GM21528 (cell line): Measurements from ENCODE around the gene RFX7.

Source experiments
- ATAC-seq: cut with Tn5 transposase; IDR thresholded peaks from one replicate; pipeline ENCODE4 v1.9.1; 2021; ENCODE audit warnings: mild to moderate bottlenecking, moderate library complexity; ENCODE audit not compliant: unreplicated experiment, low FRiP score

Gene RFX7

GRCh38 chr15:56244811-56245576, 1.3 kb upstream of the RFX7 start:
- ATAC-seq: no peak

GRCh38 chr15:56244038-56244810, 545 bp upstream of the RFX7 start:
- ATAC-seq: no peak

GRCh38 chr15:56242576-56243162, 1.0 kb downstream of the RFX7 start:
- no peak for ATAC-seq

GRCh38 chr15:56241374-56242105, 2.1 kb downstream of the RFX7 start:
- ATAC-seq: no peak

- ATAC-seq: no peak
Observed at GRCh38 chr15:56240390-56240789, 3.3 kb downstream of the RFX7 start.

- no peak for ATAC-seq
Observed at GRCh38 chr15:56236197-56236596, 7.5 kb downstream of the RFX7 start.

- ATAC-seq: no peak
Observed at GRCh38 chr15:56234804-56235203, 8.9 kb downstream of the RFX7 start.

GRCh38 chr15:56233549-56233948, 10.1 kb downstream of the RFX7 start:
- no peak for ATAC-seq

- no peak for ATAC-seq
Observed at GRCh38 chr15:56232058-56232457, 11.6 kb downstream of the RFX7 start.

GRCh38 chr15:56228854-56229253, 14.8 kb downstream of the RFX7 start:
- ATAC-seq: no peak

GRCh38 chr15:56228352-56228751, 15.3 kb downstream of the RFX7 start:
- no peak for ATAC-seq

- no peak for ATAC-seq
Observed at GRCh38 chr15:56227780-56228179, 15.9 kb downstream of the RFX7 start.

GRCh38 chr15:56227306-56227705, 16.4 kb downstream of the RFX7 start:
- ATAC-seq: no peak

- ATAC-seq: no peak
Observed at GRCh38 chr15:56225520-56225919, 18.2 kb downstream of the RFX7 start.

- ATAC-seq: no peak
Observed at GRCh38 chr15:56222302-56222701, 21.4 kb downstream of the RFX7 start.

- ATAC-seq: no peak
Observed at GRCh38 chr15:56217341-56217740, 26.3 kb downstream of the RFX7 start.

- ATAC-seq: no peak
Observed at GRCh38 chr15:56215769-56216168, 27.9 kb downstream of the RFX7 start.

- no peak for ATAC-seq
Observed at GRCh38 chr15:56211960-56212550, 31.6 kb downstream of the RFX7 start.

- no peak for ATAC-seq
Observed at GRCh38 chr15:56211064-56211463, 32.6 kb downstream of the RFX7 start.

GRCh38 chr15:56208641-56209155, 35.0 kb downstream of the RFX7 start:
- no peak for ATAC-seq
